HCT116 (cell line): ENCODE data around the gene SLC6A2.

Source experiments
- POLR2A ChIP-seq: IDR thresholded peaks from 2 replicates; pipeline ENCODE4 v1.7.0; 2011; ENCODE audit warnings: borderline replicate concordance; ENCODE audit not compliant: insufficient read depth, insufficient read length; ENCODE audit errors: extremely low read depth
- POLR2AphosphoS5 ChIP-seq: IDR thresholded peaks from 2 replicates; pipeline ENCODE4 v1.6.1; 2011; ENCODE audit warnings: mild to moderate bottlenecking, low read depth, low read length, moderate library complexity
- TF ChIP-seq, protein P1 (sequence below), 3 experiments: fragments of 200-600 bp in 1 of 3; sonication (generic) in 1 of 3; IDR thresholded peaks in 2 of 3; conservative IDR thresholded peaks in 1 of 3; 2 replicates each; pipeline ENCODE4 v1.5.1; 2012 to 2017; ENCODE audit warnings: low read depth in 2 of 3, low read length in 2 of 3, antibody characterized with exemption in 1 of 3, borderline replicate concordance in 1 of 3, control low read depth in 1 of 3, mild to moderate bottlenecking in 1 of 3, mixed read lengths in 1 of 3, mixed run types in 1 of 3, moderate library complexity in 1 of 3; ENCODE audit not compliant: insufficient read depth in 1 of 3
- TF ChIP-seq, protein P2 (sequence below): IDR thresholded peaks from 2 replicates; pipeline ENCODE4 v1.6.1; 2012

DNA sequence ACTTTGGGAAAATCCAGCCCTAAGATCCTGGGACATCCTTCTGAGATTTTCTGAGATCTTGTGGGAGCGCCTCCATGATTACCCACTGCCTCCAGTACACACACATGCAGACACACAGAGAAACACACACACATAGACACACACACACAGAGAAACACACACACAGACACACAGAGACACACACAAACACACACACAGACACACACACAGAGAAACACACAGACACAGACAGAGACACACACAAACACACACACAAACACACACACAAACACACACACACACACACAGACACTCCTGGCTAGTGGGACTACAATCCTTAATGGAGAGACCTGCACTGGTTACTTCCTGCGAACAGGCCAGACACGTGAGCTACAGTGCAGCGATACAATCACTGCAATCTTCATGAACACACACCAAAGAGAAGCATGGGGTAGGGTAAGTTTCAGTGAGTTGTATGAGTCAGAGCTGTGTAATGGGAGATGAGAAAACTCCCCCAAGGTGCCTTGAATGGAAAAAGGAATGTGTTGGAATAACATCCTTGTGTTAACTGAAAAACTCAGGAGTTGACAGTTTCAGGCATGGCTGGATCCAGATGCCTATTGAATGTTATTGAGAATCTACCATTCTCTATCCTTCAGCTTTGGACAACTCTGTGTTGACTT lies 79.5 kb downstream of the SLC6A2 start:
- TF ChIP-seq, protein P1, sequence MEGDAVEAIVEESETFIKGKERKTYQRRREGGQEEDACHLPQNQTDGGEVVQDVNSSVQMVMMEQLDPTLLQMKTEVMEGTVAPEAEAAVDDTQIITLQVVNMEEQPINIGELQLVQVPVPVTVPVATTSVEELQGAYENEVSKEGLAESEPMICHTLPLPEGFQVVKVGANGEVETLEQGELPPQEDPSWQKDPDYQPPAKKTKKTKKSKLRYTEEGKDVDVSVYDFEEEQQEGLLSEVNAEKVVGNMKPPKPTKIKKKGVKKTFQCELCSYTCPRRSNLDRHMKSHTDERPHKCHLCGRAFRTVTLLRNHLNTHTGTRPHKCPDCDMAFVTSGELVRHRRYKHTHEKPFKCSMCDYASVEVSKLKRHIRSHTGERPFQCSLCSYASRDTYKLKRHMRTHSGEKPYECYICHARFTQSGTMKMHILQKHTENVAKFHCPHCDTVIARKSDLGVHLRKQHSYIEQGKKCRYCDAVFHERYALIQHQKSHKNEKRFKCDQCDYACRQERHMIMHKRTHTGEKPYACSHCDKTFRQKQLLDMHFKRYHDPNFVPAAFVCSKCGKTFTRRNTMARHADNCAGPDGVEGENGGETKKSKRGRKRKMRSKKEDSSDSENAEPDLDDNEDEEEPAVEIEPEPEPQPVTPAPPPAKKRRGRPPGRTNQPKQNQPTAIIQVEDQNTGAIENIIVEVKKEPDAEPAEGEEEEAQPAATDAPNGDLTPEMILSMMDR (IDR thresholded peaks at IDR 0.05 in 2 of 3, conservative IDR thresholded peaks at IDR 0.05 in 1 of 3; ENCODE audit: borderline replicate concordance in 1 of 3, insufficient read depth in 1 of 3, low read depth in 2 of 3, low read length in 2 of 3) = no peak
- TF ChIP-seq POLR2A (no peak), POLR2AphosphoS5 (no peak)
- TF ChIP-seq, protein P2, sequence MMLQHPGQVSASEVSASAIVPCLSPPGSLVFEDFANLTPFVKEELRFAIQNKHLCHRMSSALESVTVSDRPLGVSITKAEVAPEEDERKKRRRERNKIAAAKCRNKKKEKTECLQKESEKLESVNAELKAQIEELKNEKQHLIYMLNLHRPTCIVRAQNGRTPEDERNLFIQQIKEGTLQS = no peak
